Spleen (tissue), 7 donors: Measurements from ENCODE around the gene KRT79.

ENCODE experiments used
- CTCF ChIP-seq, 11 experiments: fragments of 200-600 bp in 7 of 11; fragments of 450-650 bp in 4 of 11; sonication (generic) in 4 of 11; IDR thresholded peaks in 8 of 11; conservative IDR thresholded peaks in 3 of 11; 1 replicate in 7 of 11; 2 replicates in 4 of 11; pipeline versions ENCODE4 v1.4.0 to v1.8.0; 2016 to 2021; ENCODE audit warnings: antibody characterized with exemption in 11 of 11, inconsistent platforms in 4 of 11, mild to moderate bottlenecking in 1 of 11
- POLR2A ChIP-seq, 3 donors: fragments of 450-650 bp; IDR thresholded peaks; one replicate each; pipeline ENCODE4 v1.5.1; 2017; ENCODE audit warnings: antibody characterized with exemption in 3 of 3, mild to moderate bottlenecking in 1 of 3
- donor health status: DM: no; HTN: no; CAD: no; lungs with moderate emphysema.
- donor health status: DM: no; HTN: no; CAD: no.
- donor health status: DM: no; HTN: no; CAD: no.

- TF ChIP-seq CTCF (IDR thresholded peaks at IDR 0.05 in 8 of 11, conservative IDR thresholded peaks at IDR 0.05 in 3 of 11), result no peak
- no peak for TF ChIP-seq POLR2A (IDR thresholded peaks at IDR 0.05)
Measured at GRCh38 chr12:52800259-52800917, 33.7 kb downstream of the KRT79 start.
